OCI-LY1 (cell line): Measurements from ENCODE around the gene LRMDA.

Experiments used
- CTCF ChIP-seq: fragments of 200-600 bp; sonication (generic), shearing (Covaris generic); IDR thresholded peaks from 2 replicates; pipeline ENCODE4 v1.5.1; 2017; ENCODE audit warnings: mild to moderate bottlenecking, antibody characterized with exemption, low read length, moderate library complexity, mixed read lengths
- EZH2 ChIP-seq: fragments of 200-600 bp; sonication (generic), shearing (Covaris generic); IDR thresholded peaks from 2 replicates; pipeline ENCODE4 v1.8.0; 2017; ENCODE audit warnings: borderline replicate concordance, mixed run types, mild to moderate bottlenecking, antibody characterized with exemption, low read length, moderate library complexity, mixed read lengths

GRCh38 chr10:76522547-76522946 lies 1091.1 kb downstream of the LRMDA start:
- TF ChIP-seq CTCF: no peak
- TF ChIP-seq EZH2: no peak
